ENCODE measurements around the gene CENPX. TPM values are rescaled to one million over a fixed set of nuclear protein-coding genes. Genes with fewer than 3 reads are reported as not detected.

Gene CENPX
- total RNA-seq (19.1 TPM), polyA plus RNA-seq (124 TPM)

GRCh38 chr17:82022310-82022980 is at the start of gene CENPX:
CENPX (minus strand) TSS chr17:82022878; CDS start chr17:82022861, 17 bp downstream.
- no peak within 1 kb of the TSS for H3K27ac ChIP-seq (ENCODE audit: low read depth)
- H3K36me3 ChIP-seq (ENCODE audit: insufficient read depth) = no peaks in the 10 kb centered on the region
- under 1% methylated on average over 64 of the region's 64 CpGs for WGBS
- no peaks in the 10 kb centered on the region for H3K4me1 ChIP-seq (ENCODE audit: insufficient read depth)
- DNase-seq (ENCODE audit: extremely low spot score) = no peak
- peak within 1 kb of the TSS; percentile 82 for H3K4me3 ChIP-seq (ENCODE audit: low read depth, low read length)

DNA sequence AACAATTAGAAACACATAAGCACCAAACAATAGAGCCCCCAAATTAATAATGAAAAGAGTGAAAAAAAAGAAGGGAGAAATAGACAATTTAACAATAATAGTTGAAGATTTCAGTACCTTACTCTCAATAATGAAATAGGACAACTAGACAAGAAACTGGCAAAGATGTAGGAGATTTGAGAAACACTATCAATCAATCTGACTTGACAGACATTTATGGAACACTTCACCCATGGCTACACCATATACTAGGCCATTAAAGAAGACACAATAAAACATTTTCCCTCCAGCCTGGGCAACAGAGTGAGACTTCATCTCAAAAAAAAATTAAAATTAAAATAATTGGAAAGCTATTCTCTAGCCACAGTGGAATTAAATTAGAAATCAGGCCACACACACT is 47.9 kb upstream of the CENPX start:
- DNase-seq (ENCODE audit: extremely low spot score) = no peak
- no peaks in the 10 kb centered on the region for H3K36me3 ChIP-seq (ENCODE audit: insufficient read depth)
- H3K27ac ChIP-seq (ENCODE audit: low read depth) = no peak overlapping the region
- H3K4me3 ChIP-seq (ENCODE audit: low read depth, low read length) = no peak overlapping the region
- peaks cover 4% of the 10 kb centered on the region for H3K4me1 ChIP-seq (ENCODE audit: insufficient read depth)

DNA sequence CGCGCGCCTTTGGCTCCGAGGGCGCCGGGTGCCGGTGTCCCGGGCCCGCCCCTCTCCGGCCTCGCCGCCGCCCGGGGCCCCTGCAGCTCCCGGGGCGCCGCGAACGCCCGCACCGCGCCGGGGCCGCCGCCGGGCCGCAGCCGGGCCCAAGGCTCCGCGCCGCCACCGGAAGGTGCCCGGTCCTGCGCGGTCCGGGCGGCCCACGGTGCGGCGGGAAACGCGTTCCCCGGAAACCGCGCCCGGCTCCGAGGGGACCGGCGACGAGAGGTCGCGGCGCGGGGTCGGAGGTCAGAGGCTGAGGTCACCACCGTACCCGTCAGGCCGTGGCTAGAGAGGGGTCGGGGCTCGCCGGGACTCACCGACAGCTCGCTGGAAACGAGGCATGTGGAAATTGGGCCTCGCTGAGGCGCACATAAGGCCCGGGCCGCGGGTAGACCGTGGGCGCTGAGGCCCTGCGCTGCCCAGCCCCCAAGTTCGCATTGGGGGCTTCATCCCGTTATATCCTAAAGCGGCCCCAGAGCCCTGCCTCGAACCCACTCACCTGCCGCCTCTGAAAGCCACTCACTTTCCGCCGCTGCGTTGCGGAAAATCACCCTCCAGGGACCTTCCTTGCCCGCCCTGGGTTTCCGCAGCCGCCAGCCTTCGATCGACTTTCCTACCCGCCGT is 43.1 kb upstream of the CENPX start, which contains the start of gene DUS1L:
Gene DUS1L (minus strand): TSS at position 167 of the 666 bp plus-strand sequence. CDS start 745 bp downstream, outside the sequence.
- H3K27ac ChIP-seq (ENCODE audit: low read depth) = peak within 1 kb of the TSS; percentile 87
- H3K36me3 ChIP-seq (ENCODE audit: insufficient read depth) = no peaks in the 10 kb centered on the region
- DNase-seq (ENCODE audit: extremely low spot score) = no peak
- peaks cover 4% of the 10 kb centered on the region for H3K4me1 ChIP-seq (ENCODE audit: insufficient read depth)
- WGBS = 11% methylated on average over 88 of the region's 88 CpGs
- peak within 1 kb of the TSS; percentile 94 for H3K4me3 ChIP-seq (ENCODE audit: low read depth, low read length)

DNA sequence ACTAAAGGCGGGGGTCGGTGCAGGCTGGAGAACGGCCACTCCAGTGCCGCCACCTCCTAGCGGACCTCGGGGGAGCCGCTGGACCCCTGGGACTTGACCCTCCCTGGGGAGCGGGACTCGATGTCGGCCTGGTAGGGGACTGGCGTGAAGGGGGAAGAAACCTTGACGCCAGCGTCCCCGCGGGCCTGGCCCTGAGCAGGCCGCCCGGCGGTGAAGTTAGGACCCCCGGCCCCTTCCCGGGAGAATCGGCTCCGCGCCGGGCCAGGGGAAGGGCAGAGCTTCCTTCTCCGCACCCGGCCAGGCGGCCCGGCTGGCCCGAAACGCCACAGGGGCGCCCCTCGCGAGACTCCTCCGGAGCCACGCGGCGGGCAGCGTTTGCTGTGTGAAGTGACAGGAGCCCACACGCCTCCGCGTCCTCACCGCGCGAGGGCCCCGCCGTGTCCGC is 42.5 kb upstream of the CENPX start:
- Histone ChIP-seq H3K36me3 (ENCODE audit: insufficient read depth) (no peaks in the 10 kb centered on the region), H3K4me3 (ENCODE audit: low read depth, low read length) (peak overlapping the region; percentile 94), H3K4me1 (ENCODE audit: insufficient read depth) (peaks cover 4% of the 10 kb centered on the region), H3K27ac (ENCODE audit: low read depth) (peak overlapping the region; percentile 45)
- WGBS = 1% methylated on average over 47 of the region's 47 CpGs
- no peak for DNase-seq (ENCODE audit: extremely low spot score)

DNA sequence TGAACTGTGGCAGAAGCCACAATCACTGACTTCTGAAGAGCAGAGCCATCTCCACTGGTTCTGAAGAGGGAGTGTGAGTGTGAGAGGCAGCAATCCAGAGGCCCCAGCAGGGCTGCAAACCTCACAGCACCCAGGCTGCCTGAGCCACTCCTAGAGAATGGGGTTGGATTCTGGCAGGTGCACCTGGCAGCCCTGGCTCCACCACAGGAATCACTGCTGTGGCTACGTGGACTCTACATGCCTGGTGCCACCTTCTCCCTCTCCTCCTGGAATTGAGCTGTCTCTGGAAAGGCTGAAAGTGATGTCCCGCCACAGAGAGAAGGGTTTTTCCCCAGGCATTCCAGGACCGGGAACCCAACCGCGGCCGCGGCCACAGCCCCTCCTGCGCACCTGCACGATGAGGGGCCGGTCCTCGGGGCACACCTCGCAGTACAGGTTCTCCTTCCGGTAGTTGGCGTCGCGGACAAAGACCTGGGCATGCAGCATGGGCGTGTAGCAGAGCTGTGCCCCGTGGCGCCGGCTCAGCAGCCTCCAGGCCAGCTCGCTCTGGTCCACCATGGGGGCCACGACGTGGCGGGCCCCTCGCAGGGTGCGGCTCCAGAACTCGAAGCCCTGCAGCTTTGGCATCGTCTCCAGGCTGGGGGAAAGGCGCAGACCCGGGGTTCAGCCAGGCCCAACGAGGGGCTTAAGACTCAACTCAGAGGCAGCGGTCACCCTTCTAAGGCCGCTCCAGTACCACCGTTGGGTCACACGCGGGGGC is 41.9 kb upstream of the CENPX start:
- 33% methylated on average over 36 of the region's 36 CpGs for WGBS
- DNase-seq (ENCODE audit: extremely low spot score) = no peak
- H3K27ac ChIP-seq (ENCODE audit: low read depth) = peak overlapping the region; percentile 45
- H3K4me3 ChIP-seq (ENCODE audit: low read depth, low read length) = peak overlapping the region; percentile 94
- H3K4me1 ChIP-seq (ENCODE audit: insufficient read depth) = peaks cover 4% of the 10 kb centered on the region
- H3K36me3 ChIP-seq (ENCODE audit: insufficient read depth) = no peaks in the 10 kb centered on the region

DNA sequence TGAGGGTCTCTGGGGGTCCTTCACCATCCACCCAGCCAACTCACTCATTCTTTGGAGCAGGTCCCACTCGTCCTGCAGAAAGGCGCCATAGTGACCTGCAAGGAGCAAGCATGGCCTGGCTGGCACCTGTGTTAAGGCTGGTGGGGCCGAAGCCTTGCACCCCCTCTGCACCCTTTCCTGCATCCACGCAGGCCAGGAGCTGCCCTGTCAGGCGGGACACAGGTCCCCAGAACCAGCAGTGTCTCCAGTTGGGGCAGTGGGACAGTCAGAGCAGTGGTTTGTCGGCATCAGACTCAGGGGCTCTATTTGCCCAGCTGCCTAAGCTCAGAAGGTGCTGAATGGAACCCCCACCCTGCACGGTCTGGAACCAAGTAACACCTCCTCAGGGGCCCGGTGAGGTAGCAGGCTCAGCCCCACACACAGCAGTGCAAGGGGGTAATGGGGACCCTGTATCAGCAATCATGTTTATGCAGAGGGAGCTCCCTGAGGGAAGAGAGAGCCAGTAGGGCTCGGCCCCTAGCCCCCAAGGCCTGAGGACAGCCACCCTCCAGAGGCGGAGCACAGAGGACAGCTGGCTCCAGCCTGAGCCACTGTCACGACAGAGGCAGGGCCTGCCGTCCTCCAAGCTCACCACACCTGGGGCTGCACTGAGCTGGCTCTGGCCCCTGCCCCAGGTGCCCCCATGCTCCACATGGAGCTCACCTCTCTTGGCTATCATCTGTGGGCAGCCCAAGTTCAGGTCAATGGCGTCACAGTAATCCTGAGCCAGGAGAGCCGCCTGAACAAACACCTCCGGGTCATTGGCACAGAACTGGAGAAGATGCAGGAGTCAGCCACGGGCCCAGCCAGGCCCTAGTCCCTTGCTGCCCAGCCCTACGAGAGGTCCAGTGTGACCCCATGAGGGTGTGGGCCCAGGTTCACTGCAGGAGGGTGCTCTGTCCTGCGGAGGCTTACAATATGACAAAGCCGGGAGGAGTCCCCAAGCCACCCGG is 41.0 kb upstream of the CENPX start:
- peaks cover 4% of the 10 kb centered on the region for H3K4me1 ChIP-seq (ENCODE audit: insufficient read depth)
- no peak for DNase-seq (ENCODE audit: extremely low spot score)
- peaks cover 2% of the 10 kb centered on the region for H3K36me3 ChIP-seq (ENCODE audit: insufficient read depth)
- WGBS = 80% methylated on average over 20 of the region's 20 CpGs
- no peak overlapping the region for H3K4me3 ChIP-seq (ENCODE audit: low read depth, low read length)
- no peak overlapping the region for H3K27ac ChIP-seq (ENCODE audit: low read depth)

DNA sequence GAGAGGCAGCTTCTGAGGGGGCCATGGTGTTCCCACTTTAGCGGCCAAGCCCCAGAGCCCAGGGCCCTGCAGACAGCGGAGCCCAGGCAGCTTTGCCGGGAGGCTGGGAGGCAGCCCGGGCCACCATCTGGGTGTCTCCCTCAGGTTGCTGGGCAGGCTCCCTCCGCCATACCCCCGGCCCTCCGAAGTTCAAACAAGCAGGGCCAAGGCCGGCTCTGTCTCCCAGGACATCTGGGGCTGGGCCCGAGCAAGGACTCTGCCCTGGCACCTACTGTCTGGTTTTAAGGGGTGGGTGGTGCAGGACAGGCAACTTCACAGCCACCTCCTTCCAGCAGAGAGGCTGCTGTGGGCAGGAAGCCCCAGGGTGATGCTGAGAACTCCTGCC is 40.3 kb upstream of the CENPX start:
- 93% methylated on average over 9 of the region's 9 CpGs for WGBS
- Histone ChIP-seq H3K27ac (ENCODE audit: low read depth) (no peak overlapping the region), H3K4me3 (ENCODE audit: low read depth, low read length) (no peak overlapping the region), H3K36me3 (ENCODE audit: insufficient read depth) (peaks cover 2% of the 10 kb centered on the region), H3K4me1 (ENCODE audit: insufficient read depth) (peaks cover 4% of the 10 kb centered on the region)
- DNase-seq (ENCODE audit: extremely low spot score) = no peak

DNA sequence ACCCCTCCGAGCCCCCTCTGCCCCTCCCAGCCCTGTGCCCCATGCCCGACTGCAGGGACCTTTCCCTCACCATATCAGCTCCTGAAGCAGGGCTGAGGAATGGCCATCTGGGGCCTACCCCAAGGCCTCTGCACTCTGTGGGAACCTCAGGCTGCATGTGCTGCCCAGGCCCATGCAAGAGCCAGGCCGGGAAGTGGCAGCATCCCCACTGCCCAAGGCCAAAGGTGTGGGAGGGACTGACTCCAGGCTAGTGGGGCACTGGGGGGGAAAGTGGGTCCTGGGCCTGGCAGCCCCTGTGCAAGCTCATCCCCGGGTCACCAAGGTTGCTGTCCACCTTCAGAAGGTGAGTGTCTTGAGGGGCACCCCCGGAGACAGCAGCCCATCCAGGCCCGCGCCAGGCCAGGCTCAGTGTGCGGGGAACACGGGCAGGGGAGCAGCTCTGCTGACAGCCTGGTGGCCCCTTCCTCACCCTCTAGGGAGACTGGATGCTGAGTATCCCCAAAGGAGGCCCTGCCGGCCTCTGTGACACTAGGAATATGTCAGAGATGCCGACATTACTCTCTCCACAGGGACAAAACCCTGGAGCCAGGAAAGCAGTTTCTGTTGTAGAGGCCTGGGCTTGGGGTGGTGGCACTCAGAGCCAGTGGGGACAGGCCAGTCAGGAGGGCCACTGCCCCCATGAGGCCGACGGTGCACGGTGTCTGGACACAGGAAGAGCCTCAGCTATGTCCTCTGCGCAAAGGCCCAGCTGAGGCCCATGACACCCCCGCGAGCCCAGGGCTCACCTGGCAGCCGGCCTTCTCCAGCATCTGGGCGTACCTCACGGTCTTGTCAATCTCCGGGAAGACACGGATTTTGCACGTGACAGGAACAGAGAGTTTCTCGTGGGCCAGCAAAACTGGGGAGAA is 39.7 kb upstream of the CENPX start:
- Histone ChIP-seq H3K4me1 (ENCODE audit: insufficient read depth) (peaks cover 4% of the 10 kb centered on the region), H3K27ac (ENCODE audit: low read depth) (no peak overlapping the region), H3K36me3 (ENCODE audit: insufficient read depth) (peaks cover 2% of the 10 kb centered on the region), H3K4me3 (ENCODE audit: low read depth, low read length) (no peak overlapping the region)
- WGBS = 85% methylated on average over 24 of the region's 24 CpGs
- DNase-seq (ENCODE audit: extremely low spot score) = no peak

GRCh38 chr17:82061047-82061925 is 38.6 kb upstream of the CENPX start:
- H3K4me3 ChIP-seq (ENCODE audit: low read depth, low read length) = no peak overlapping the region
- peaks cover 2% of the 10 kb centered on the region for H3K4me1 ChIP-seq (ENCODE audit: insufficient read depth)
- H3K36me3 ChIP-seq (ENCODE audit: insufficient read depth) = peaks cover 6% of the 10 kb centered on the region
- no peak for DNase-seq (ENCODE audit: extremely low spot score)
- no peak overlapping the region for H3K27ac ChIP-seq (ENCODE audit: low read depth)
- 90% methylated on average over 34 of the region's 34 CpGs for WGBS

- Histone ChIP-seq H3K4me3 (ENCODE audit: low read depth, low read length) (no peak overlapping the region), H3K4me1 (ENCODE audit: insufficient read depth) (no peaks in the 10 kb centered on the region), H3K27ac (ENCODE audit: low read depth) (no peak overlapping the region), H3K36me3 (ENCODE audit: insufficient read depth) (peaks cover 6% of the 10 kb centered on the region)
- 85% methylated on average over 14 of the region's 14 CpGs for WGBS
- no peak for DNase-seq (ENCODE audit: extremely low spot score)
These were observed 37.9 kb upstream of the CENPX start for GRCh38 chr17:82060614-82061013.

DNA sequence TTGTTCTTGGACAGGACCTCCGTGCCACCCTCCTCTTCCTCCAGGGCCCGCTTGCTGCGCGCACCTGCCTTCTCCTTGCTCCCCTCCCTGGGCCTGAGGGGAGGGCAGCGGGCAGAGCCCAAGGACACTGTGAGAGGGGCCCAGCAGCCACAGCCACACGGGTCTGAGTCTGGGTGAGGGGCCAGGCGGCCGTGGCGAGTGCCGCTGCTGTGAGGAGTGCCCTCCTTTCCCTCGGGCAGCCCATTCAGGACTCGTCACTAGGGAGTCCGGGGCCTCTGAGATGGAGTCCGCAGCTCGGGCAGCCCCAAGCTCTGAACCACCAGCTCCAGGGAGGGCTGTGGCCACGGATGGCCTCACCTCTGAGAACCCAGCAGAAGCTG is 37.3 kb upstream of the CENPX start:
- Histone ChIP-seq H3K4me1 (ENCODE audit: insufficient read depth) (no peaks in the 10 kb centered on the region), H3K27ac (ENCODE audit: low read depth) (no peak overlapping the region), H3K4me3 (ENCODE audit: low read depth, low read length) (no peak overlapping the region), H3K36me3 (ENCODE audit: insufficient read depth) (peaks cover 6% of the 10 kb centered on the region)
- WGBS = 87% methylated on average over 16 of the region's 16 CpGs
- DNase-seq (ENCODE audit: extremely low spot score) = no peak

Measured in urinary bladder (tissue), 4 donors.